ENCODE results near the gene DZIP3.

DNA sequence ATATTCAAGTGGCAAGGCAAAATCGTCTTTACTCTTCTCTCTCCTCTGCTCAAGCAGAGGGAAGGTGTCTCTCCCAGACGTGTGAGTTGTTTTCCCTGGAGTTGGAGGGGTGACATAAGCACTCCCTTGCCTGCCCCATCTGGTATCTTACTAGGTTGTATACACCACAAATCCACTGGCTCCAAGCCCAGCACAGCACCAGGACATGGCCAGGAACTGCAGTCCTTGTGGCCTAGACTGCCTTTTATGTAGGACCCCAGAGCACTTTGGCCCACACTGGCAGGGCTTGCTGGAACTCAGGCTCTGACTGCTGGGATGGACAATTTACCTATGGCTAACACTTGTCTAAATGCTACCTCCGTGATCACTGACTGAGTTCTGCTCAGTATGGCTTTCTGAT lies 34.0 kb downstream of the DZIP3 start:
- no peak for TF ChIP-seq CTCF (conservative IDR thresholded peaks at IDR 0.05 in 1 of 2, IDR thresholded peaks at IDR 0.05 in 1 of 2; ENCODE audit: extremely low read depth in 1 of 2, insufficient read depth in 1 of 2, low read depth in 1 of 2, low read length in 2 of 2)
- no peak for TF ChIP-seq EZH2 (IDR thresholded peaks at IDR 0.05; ENCODE audit: borderline replicate concordance, low read length)

Data from mammary epithelial cell (primary cell).